Fibroblast of lung (primary cell): ENCODE data around the gene VAPB. TPM values are rescaled to one million over a fixed set of nuclear protein-coding genes. Genes with fewer than 3 reads are reported as not detected.

Experiments used
- DNase-seq, 2 donors: peaks; one replicate each; pipeline versions ENCODE4 v3.0.0 to v3.0.0-alpha.2; 2010; ENCODE audit warnings: low read depth in 2 of 2
- H2AFZ ChIP-seq: 2 replicates; pipeline ENCODE4 v1.5.1; 2012; ENCODE audit warnings: low read length, control low read depth, inconsistent platforms
- H3K27ac ChIP-seq: 2 replicates; pipeline ENCODE4 v1.5.1; 2011; ENCODE audit warnings: low read length, control low read depth; ENCODE audit not compliant: insufficient read depth
- H3K27me3 ChIP-seq: 2 replicates; pipeline ENCODE4 v1.5.1; 2011; ENCODE audit warnings: mild to moderate bottlenecking, low read length; ENCODE audit not compliant: control insufficient read depth, insufficient read depth
- H3K36me3 ChIP-seq: 2 replicates; pipeline ENCODE4 v1.5.1; 2011; ENCODE audit warnings: low read length; ENCODE audit not compliant: control insufficient read depth, insufficient read depth
- H3K4me1 ChIP-seq: 2 replicates; pipeline ENCODE4 v1.5.1; 2011; ENCODE audit warnings: low read length; ENCODE audit not compliant: control insufficient read depth, insufficient read depth; ENCODE audit errors: extremely low read depth
- H3K4me2 ChIP-seq: 2 replicates; pipeline ENCODE4 v1.5.1; 2011; ENCODE audit warnings: low read length, control low read depth; ENCODE audit not compliant: insufficient read depth; ENCODE audit errors: extremely low read depth
- H3K4me3 ChIP-seq, 4 experiments: fragments of 200-600 bp in 1 of 4; sonication (generic) in 1 of 4; replicated peaks in 1 of 4; 2 replicates each; pipeline ENCODE4 v1.5.1; 2011 to 2016; ENCODE audit warnings: low read length in 4 of 4, low read depth in 3 of 4, mild to moderate bottlenecking in 3 of 4, control low read depth in 2 of 4, inconsistent platforms in 1 of 4, mixed read lengths in 1 of 4; ENCODE audit not compliant: insufficient read depth in 1 of 4; ENCODE audit errors: control extremely low read depth in 1 of 4
- H3K79me2 ChIP-seq: 2 replicates; pipeline ENCODE4 v1.5.1; 2012; ENCODE audit warnings: mild to moderate bottlenecking, low read length, inconsistent platforms; ENCODE audit not compliant: control insufficient read depth, insufficient read depth
- H3K9ac ChIP-seq: 2 replicates; pipeline ENCODE4 v1.5.1; 2011; ENCODE audit warnings: mild to moderate bottlenecking, low read length, control low read depth; ENCODE audit not compliant: insufficient read depth
- H3K9me3 ChIP-seq: 2 replicates; pipeline ENCODE4 v1.5.1; 2012; ENCODE audit warnings: low read depth, low read length; ENCODE audit not compliant: control insufficient read depth, insufficient read depth
- H4K20me1 ChIP-seq: 2 replicates; pipeline ENCODE4 v1.5.1; 2011; ENCODE audit warnings: low read length; ENCODE audit not compliant: control insufficient read depth, insufficient read depth; ENCODE audit errors: extremely low read depth
- EZH2 ChIP-seq: IDR thresholded peaks from 2 replicates; pipeline ENCODE4 v1.5.1; 2012; ENCODE audit warnings: low read length, control low read depth, mild to moderate bottlenecking; ENCODE audit errors: missing control alignments
- polyA plus RNA-seq, 2 donors: library from polyadenylated mRNA; depleted of rRNA in 1 of 2; stranded (reverse) in 1 of 2; unstranded in 1 of 2; fragments of >200 nt; gene quantifications; 2 replicates each; pipeline ENCODE4 v1.2.1, GENCODE V29; 2011 to 2012; ENCODE audit warnings: missing spikeins in 1 of 2
- total RNA-seq: library from RNA; depleted of rRNA; stranded (reverse); fragments of >200 nt; gene quantifications from 2 replicates; pipeline ENCODE4 v1.2.1, GENCODE V29; 2014
- TF ChIP-seq, protein P1 (sequence below), 2 donors: IDR thresholded peaks in 1 of 2; conservative IDR thresholded peaks in 1 of 2; 1 replicate in 1 of 2; 2 replicates in 1 of 2; pipeline ENCODE4 v1.5.1; 2011 to 2012; ENCODE audit warnings: low read length in 2 of 2, control low read depth in 1 of 2, inconsistent platforms in 1 of 2, low read depth in 1 of 2, mild to moderate bottlenecking in 1 of 2

The VAPB gene
- total and polyA plus RNA-seq, 2 donors (not counting 1 experiment from before 2014, with no cell fraction given): 13.0 to 43.7 TPM

GRCh38 chr20:58374027-58374850 is 14.8 kb upstream of the VAPB start:
- Histone ChIP-seq H2AFZ (no peak overlapping the region), H3K79me2 (no peaks in the 10 kb centered on the region), H3K4me2 (no peak overlapping the region), H3K4me1 (no peaks in the 10 kb centered on the region), H3K9ac (no peak overlapping the region), H4K20me1 (no peaks in the 10 kb centered on the region), H3K27me3 (no peaks in the 10 kb centered on the region), H3K27ac (no peak overlapping the region), H3K9me3 (no peaks in the 10 kb centered on the region), H3K4me3 (no peak overlapping the region), H3K36me3 (no peaks in the 10 kb centered on the region)
- TF ChIP-seq, protein P1, sequence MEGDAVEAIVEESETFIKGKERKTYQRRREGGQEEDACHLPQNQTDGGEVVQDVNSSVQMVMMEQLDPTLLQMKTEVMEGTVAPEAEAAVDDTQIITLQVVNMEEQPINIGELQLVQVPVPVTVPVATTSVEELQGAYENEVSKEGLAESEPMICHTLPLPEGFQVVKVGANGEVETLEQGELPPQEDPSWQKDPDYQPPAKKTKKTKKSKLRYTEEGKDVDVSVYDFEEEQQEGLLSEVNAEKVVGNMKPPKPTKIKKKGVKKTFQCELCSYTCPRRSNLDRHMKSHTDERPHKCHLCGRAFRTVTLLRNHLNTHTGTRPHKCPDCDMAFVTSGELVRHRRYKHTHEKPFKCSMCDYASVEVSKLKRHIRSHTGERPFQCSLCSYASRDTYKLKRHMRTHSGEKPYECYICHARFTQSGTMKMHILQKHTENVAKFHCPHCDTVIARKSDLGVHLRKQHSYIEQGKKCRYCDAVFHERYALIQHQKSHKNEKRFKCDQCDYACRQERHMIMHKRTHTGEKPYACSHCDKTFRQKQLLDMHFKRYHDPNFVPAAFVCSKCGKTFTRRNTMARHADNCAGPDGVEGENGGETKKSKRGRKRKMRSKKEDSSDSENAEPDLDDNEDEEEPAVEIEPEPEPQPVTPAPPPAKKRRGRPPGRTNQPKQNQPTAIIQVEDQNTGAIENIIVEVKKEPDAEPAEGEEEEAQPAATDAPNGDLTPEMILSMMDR (conservative IDR thresholded peaks at IDR 0.05 in 1 of 2, IDR thresholded peaks at IDR 0.05 in 1 of 2; ENCODE audit: low read depth in 1 of 2, low read length in 2 of 2): no peak
- TF ChIP-seq EZH2: no peak
- no peak for DNase-seq

GRCh38 chr20:58374906-58375758 is 13.9 kb upstream of the VAPB start:
- Histone ChIP-seq H3K4me3 (no peak overlapping the region), H3K9me3 (no peaks in the 10 kb centered on the region), H3K27me3 (no peaks in the 10 kb centered on the region), H3K4me1 (no peaks in the 10 kb centered on the region), H4K20me1 (no peaks in the 10 kb centered on the region), H3K4me2 (peak overlapping the region; percentile 27), H3K36me3 (no peaks in the 10 kb centered on the region), H3K79me2 (no peaks in the 10 kb centered on the region), H3K27ac (no peak overlapping the region), H2AFZ (peak overlapping the region; percentile 62), H3K9ac (no peak overlapping the region)
- peak; percentile 69 to 70 for DNase-seq
- no peak for TF ChIP-seq EZH2
- TF ChIP-seq, protein P1 (conservative IDR thresholded peaks at IDR 0.05 in 1 of 2, IDR thresholded peaks at IDR 0.05 in 1 of 2; ENCODE audit: low read depth in 1 of 2, low read length in 2 of 2): no peak

DNA sequence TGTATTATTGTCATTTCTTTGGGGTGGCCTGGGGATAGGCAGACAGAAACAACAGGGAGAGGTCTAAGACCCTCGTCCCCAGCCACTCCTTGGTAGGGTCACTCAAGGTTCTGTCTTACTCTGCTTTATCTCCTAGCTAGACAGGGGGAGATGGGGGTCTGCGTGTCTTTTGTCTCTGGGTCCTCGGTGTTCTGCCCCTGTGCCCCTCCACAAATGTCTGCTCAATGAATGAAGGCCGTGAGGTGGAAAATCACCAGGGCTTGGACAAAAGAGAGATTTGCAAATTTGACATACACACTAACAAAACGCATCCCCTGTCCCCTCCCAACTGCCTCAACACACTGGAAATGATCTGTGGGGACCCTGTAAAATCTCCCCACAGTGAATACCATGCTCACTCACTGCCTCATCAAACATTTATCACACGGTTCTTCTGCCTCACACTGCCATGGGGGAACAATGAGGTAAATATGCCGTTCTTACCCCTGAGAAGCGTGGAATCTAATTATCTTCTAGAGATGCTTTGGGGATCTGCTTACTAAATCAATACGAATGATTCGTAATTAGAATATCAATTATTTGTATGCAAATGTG is 13.2 kb upstream of the VAPB start:
- H3K9ac ChIP-seq: no peak overlapping the region
- no peaks in the 10 kb centered on the region for H3K4me1 ChIP-seq
- H3K4me3 ChIP-seq: no peak overlapping the region
- no peak for TF ChIP-seq EZH2
- TF ChIP-seq, protein P1 (conservative IDR thresholded peaks at IDR 0.05 in 1 of 2, IDR thresholded peaks at IDR 0.05 in 1 of 2; ENCODE audit: low read depth in 1 of 2, low read length in 2 of 2): no peak
- H4K20me1 ChIP-seq: no peaks in the 10 kb centered on the region
- no peak overlapping the region for H3K27ac ChIP-seq
- H3K9me3 ChIP-seq: no peaks in the 10 kb centered on the region
- H3K79me2 ChIP-seq: no peaks in the 10 kb centered on the region
- DNase-seq: no peak
- peak overlapping the region; percentile 27 for H3K4me2 ChIP-seq
- H3K27me3 ChIP-seq: no peaks in the 10 kb centered on the region
- H2AFZ ChIP-seq: peak overlapping the region; percentile 36
- H3K36me3 ChIP-seq: no peaks in the 10 kb centered on the region
